ENCODE results near the gene KISS1R.
A peak's percentile ranks its signal among the peaks of the same experiment; 100 is the strongest.

Gene KISS1R

GRCh38 chr19:924553-925086 lies 7.5 kb downstream of the KISS1R start:
- Histone ChIP-seq H2AFZ (peak overlapping the region; percentile 78), H3K9me3 (ENCODE audit: control insufficient read depth, low read length) (no peaks in the 10 kb centered on the region), H3K27me3 (ENCODE audit: control insufficient read depth, insufficient read depth, low read length) (no peaks in the 10 kb centered on the region), H3K4me3 (ENCODE audit: low read depth, low read length) (peak overlapping the region; percentile 89), H3K4me1 (peaks cover 4% of the 10 kb centered on the region), H3K36me3 (ENCODE audit: control insufficient read depth, insufficient read depth, low read length) (no peaks in the 10 kb centered on the region), H3K27ac (no peak overlapping the region), H3K79me2 (no peaks in the 10 kb centered on the region), H3K9ac (no peak overlapping the region), H3K4me2 (ENCODE audit: low read length) (peak overlapping the region; percentile 97)
- no peak for TF ChIP-seq CTCF (IDR thresholded peaks at IDR 0.05)

- H3K9me3 ChIP-seq (ENCODE audit: control insufficient read depth, low read length), result no peaks in the 10 kb centered on the region
- peak overlapping the region; percentile 78 for H2AFZ ChIP-seq
- H3K79me2 ChIP-seq, result no peaks in the 10 kb centered on the region
- H3K36me3 ChIP-seq (ENCODE audit: control insufficient read depth, insufficient read depth, low read length), result no peaks in the 10 kb centered on the region
- H3K4me2 ChIP-seq (ENCODE audit: low read length), result peak overlapping the region; percentile 97
- no peaks in the 10 kb centered on the region for H3K27me3 ChIP-seq (ENCODE audit: control insufficient read depth, insufficient read depth, low read length)
- no peak for TF ChIP-seq CTCF (IDR thresholded peaks at IDR 0.05)
- H3K9ac ChIP-seq, result no peak overlapping the region
- H3K4me1 ChIP-seq, result peaks cover 5% of the 10 kb centered on the region
- peak overlapping the region; percentile 89 for H3K4me3 ChIP-seq (ENCODE audit: low read depth, low read length)
- peak overlapping the region; percentile 59 for H3K27ac ChIP-seq
These were observed 8.0 kb downstream of the KISS1R start for GRCh38 chr19:925087-925525.

- H3K36me3 ChIP-seq (ENCODE audit: control insufficient read depth, insufficient read depth, low read length), result no peaks in the 10 kb centered on the region
- peak within 1 kb of the TSS; percentile 97 for H3K4me2 ChIP-seq (ENCODE audit: low read length)
- H3K4me1 ChIP-seq, result peaks cover 7% of the 10 kb centered on the region
- TF ChIP-seq CTCF (IDR thresholded peaks at IDR 0.05), result peak; percentile 18
- peak within 1 kb of the TSS; percentile 78 for H2AFZ ChIP-seq
- peak within 1 kb of the TSS; percentile 75 for H3K27ac ChIP-seq
- no peak within 1 kb of the TSS for H3K9ac ChIP-seq
- H3K4me3 ChIP-seq (ENCODE audit: low read depth, low read length), result peak within 1 kb of the TSS; percentile 89
- H3K9me3 ChIP-seq (ENCODE audit: control insufficient read depth, low read length), result no peaks in the 10 kb centered on the region
- no peaks in the 10 kb centered on the region for H3K27me3 ChIP-seq (ENCODE audit: control insufficient read depth, insufficient read depth, low read length)
- H3K79me2 ChIP-seq, result no peaks in the 10 kb centered on the region
These were observed 8.6 kb downstream of the KISS1R start, which contains the start of gene ARID3A for GRCh38 chr19:925526-926322. ARID3A (plus strand) TSS chr19:926035; CDS start chr19:929529, 3,494 bp downstream.

GRCh38 chr19:926323-926588 lies 9.1 kb downstream of the KISS1R start:
- Histone ChIP-seq H2AFZ (peak overlapping the region; percentile 52), H3K4me2 (ENCODE audit: low read length) (peak overlapping the region; percentile 87), H3K27ac (peak overlapping the region; percentile 75), H3K27me3 (ENCODE audit: control insufficient read depth, insufficient read depth, low read length) (no peaks in the 10 kb centered on the region), H3K9me3 (ENCODE audit: control insufficient read depth, low read length) (no peaks in the 10 kb centered on the region), H3K79me2 (no peaks in the 10 kb centered on the region), H3K4me1 (peaks cover 12% of the 10 kb centered on the region), H3K36me3 (ENCODE audit: control insufficient read depth, insufficient read depth, low read length) (no peaks in the 10 kb centered on the region), H3K4me3 (ENCODE audit: low read depth, low read length) (peak overlapping the region; percentile 89), H3K9ac (no peak overlapping the region)
- TF ChIP-seq CTCF (IDR thresholded peaks at IDR 0.05), result no peak

Data from parathyroid adenoma (tissue), 2 donors.